ENCODE data around the gene TMEM132D. TPM values are rescaled to one million over a fixed set of nuclear protein-coding genes. Genes with fewer than 3 reads are reported as not detected.
A peak's percentile ranks its signal among the peaks of the same experiment; 100 is the strongest.

Gene TMEM132D
- total RNA-seq, 2 donors from 2014 or later, result not detected

DNA sequence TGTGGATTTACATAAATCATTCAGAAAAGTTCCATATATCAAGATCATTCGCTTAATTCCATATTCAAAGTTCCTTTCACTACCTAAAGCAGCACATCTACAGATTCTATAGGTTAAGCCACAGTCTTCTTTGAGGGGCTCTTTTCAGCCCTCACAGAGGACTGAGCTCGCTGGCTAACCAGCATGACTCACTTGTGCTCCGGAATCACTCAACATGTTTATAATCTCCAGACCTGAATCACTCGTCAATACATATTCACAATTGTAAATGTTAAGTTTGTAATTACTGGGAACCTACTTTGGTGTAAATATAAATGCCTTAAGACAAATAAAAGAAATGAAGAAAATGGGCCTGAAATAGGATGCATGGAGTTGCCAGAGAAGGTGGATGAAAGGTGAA lies 315.7 kb downstream of the TMEM132D start:
- Mint-ChIP-seq H3K27me3 (peaks cover 3 to 8% of the 10 kb centered on the region in 2 donors), H3K9me3 (no peaks in the 10 kb centered on the region), H3K4me1 (ENCODE audit: low read depth in 2 of 2) (no peaks in the 10 kb centered on the region), H3K36me3 (no peaks in the 10 kb centered on the region), H3K4me3 (no peak overlapping the region), H3K27ac (no peak overlapping the region)
- ATAC-seq (no peak), DNase-seq (ENCODE audit: low spot score) (no peak)

GRCh38 chr12:129585296-129585695 lies 318.5 kb downstream of the TMEM132D start:
- no peak for ATAC-seq
- Mint-ChIP-seq H3K36me3 (no peaks in the 10 kb centered on the region), H3K4me1 (ENCODE audit: low read depth in 2 of 2) (no peaks in the 10 kb centered on the region), H3K9me3 (no peaks in the 10 kb centered on the region), H3K4me3 (no peak overlapping the region), H3K27ac (no peak overlapping the region), H3K27me3 (peaks cover 0 to 7% of the 10 kb centered on the region in 2 donors)
- no peak for DNase-seq (ENCODE audit: low spot score)

DNA sequence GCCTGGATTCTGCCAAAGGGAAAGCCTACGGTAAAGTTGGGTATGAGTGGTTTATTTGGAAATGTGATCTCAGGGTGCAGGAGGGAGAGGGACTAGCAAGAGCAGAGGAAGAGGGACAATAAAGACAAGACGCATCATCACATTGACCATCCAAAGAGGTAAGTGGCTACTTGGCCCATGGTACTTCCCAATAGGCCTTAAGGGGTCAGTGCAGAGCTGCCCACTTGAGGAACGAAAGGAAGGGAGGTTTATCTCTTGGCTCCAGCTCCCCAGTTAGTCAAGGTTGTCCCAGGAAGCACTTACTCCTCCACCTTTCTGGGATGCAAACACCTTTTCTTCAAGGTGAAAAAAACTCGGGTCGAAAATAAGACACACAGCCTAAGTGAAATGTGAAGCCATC lies 323.9 kb downstream of the TMEM132D start:
- Mint-ChIP-seq H3K4me1 (ENCODE audit: low read depth in 2 of 2) (no peaks in the 10 kb centered on the region), H3K27me3 (peaks cover 0 to 19% of the 10 kb centered on the region in 2 donors), H3K4me3 (no peak overlapping the region), H3K36me3 (no peaks in the 10 kb centered on the region), H3K9me3 (no peaks in the 10 kb centered on the region), H3K27ac (no peak overlapping the region)
- ATAC-seq (no peak), DNase-seq (ENCODE audit: low spot score) (no peak)

DNA sequence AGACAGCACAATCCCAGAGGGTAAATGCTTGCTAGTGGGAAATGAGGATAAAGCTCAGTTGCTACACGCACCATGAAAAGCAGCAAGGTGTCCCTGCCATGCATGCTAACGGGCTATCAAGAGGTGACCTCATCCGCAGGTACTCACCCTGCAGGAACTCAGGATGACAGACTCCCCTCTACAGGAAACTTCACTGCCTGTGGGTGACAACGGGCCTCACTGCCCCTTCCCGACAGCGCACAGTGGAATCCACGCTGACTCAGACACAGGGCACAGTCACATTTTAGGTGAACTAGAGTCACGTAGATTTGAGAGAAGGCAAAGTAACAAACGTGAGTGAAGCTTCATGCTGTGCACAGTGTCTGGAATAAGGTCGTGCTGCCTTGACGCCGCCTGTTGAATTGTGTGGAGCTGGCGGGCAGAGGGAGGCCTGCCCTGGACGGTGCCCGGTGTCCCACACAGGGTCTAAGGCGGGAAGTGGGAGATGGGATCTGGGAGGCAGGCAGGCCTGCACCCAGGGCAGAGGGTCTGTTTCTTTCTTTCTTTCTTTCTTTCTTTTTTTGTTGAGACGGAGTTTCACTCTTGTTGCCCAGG lies 331.8 kb downstream of the TMEM132D start:
- Mint-ChIP-seq H3K4me1 (ENCODE audit: low read depth in 2 of 2) (no peaks in the 10 kb centered on the region), H3K27me3 (peaks cover 6 to 19% of the 10 kb centered on the region in 2 donors), H3K4me3 (no peak overlapping the region), H3K36me3 (no peaks in the 10 kb centered on the region), H3K9me3 (no peaks in the 10 kb centered on the region), H3K27ac (no peak overlapping the region)
- DNase-seq (ENCODE audit: low spot score) (no peak), ATAC-seq (peak; percentile 38 to 45)

DNA sequence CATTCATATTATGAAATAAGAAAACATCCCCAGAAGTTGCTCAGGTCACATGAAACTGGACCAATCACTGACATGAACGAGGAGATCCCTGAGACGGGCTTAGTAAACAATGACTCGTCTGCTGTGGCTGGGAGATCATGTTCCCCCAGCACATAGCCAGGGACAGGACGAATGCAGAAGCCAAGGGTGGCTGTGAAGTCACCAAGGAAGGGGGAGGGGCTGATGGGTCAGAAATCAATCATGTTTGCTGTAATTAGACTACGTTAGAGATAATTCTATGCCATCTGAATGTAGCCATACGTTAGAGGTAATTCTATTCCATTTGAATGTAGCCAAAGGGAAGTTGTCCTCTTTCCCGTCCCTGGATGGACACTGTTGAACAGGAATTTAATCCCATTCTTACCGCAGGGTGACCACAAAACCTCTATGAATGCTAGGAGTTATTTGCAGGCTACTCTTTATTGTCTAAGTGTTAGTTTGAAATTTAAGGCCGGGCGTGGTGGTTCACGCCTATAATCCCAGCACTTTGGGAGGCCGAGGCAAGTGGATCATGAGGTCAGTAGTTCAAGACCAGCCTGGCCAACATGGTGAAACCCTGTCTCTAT lies 332.9 kb downstream of the TMEM132D start:
- H3K36me3 Mint-ChIP-seq, result no peaks in the 10 kb centered on the region
- H3K9me3 Mint-ChIP-seq, result no peaks in the 10 kb centered on the region
- H3K4me1 Mint-ChIP-seq (ENCODE audit: low read depth in 2 of 2), result no peaks in the 10 kb centered on the region
- H3K27ac Mint-ChIP-seq, result no peak overlapping the region
- DNase-seq (ENCODE audit: low spot score), result no peak
- peaks cover 6 to 19% of the 10 kb centered on the region in 2 donors for H3K27me3 Mint-ChIP-seq
- no peak for ATAC-seq
- H3K4me3 Mint-ChIP-seq, result no peak overlapping the region

GRCh38 chr12:129566800-129567199 lies 337.0 kb downstream of the TMEM132D start:
- ATAC-seq (no peak), DNase-seq (ENCODE audit: low spot score) (no peak)
- Mint-ChIP-seq H3K27ac (no peak overlapping the region), H3K4me3 (no peak overlapping the region), H3K9me3 (no peaks in the 10 kb centered on the region), H3K36me3 (no peaks in the 10 kb centered on the region), H3K4me1 (ENCODE audit: low read depth in 2 of 2) (peaks cover 16 to 20% of the 10 kb centered on the region in 2 donors), H3K27me3 (peaks cover 6 to 19% of the 10 kb centered on the region in 2 donors)

GRCh38 chr12:129564768-129565167 lies 339.1 kb downstream of the TMEM132D start:
- peak; percentile 80 to 88 for ATAC-seq
- peaks cover 16 to 20% of the 10 kb centered on the region in 2 donors for H3K4me1 Mint-ChIP-seq (ENCODE audit: low read depth in 2 of 2)
- H3K4me3 Mint-ChIP-seq, result peak overlapping the region; percentile 29
- H3K9me3 Mint-ChIP-seq, result peaks cover 3% of the 10 kb centered on the region
- H3K27me3 Mint-ChIP-seq, result peaks cover 6 to 8% of the 10 kb centered on the region in 2 donors
- no peak for DNase-seq (ENCODE audit: low spot score)
- H3K36me3 Mint-ChIP-seq, result no peaks in the 10 kb centered on the region
- H3K27ac Mint-ChIP-seq, result peak overlapping the region; percentile 10 to 11

- Mint-ChIP-seq H3K36me3 (no peaks in the 10 kb centered on the region), H3K27me3 (no peaks in the 10 kb centered on the region), H3K27ac (peak overlapping the region in 1 of 2 donors; percentile 35), H3K4me3 (no peak overlapping the region), H3K9me3 (peaks cover 3% of the 10 kb centered on the region), H3K4me1 (ENCODE audit: low read depth in 2 of 2) (peaks cover 16 to 20% of the 10 kb centered on the region in 2 donors)
- ATAC-seq (no peak), DNase-seq (ENCODE audit: low spot score) (no peak)
Measured at GRCh38 chr12:129563266-129563665, 340.6 kb downstream of the TMEM132D start.

GRCh38 chr12:129561304-129561703 lies 342.5 kb downstream of the TMEM132D start:
- Mint-ChIP-seq H3K4me3 (no peak overlapping the region), H3K36me3 (no peaks in the 10 kb centered on the region), H3K4me1 (ENCODE audit: low read depth in 2 of 2) (peaks cover 16 to 20% of the 10 kb centered on the region in 2 donors), H3K9me3 (peaks cover 3% of the 10 kb centered on the region), H3K27ac (no peak overlapping the region), H3K27me3 (no peaks in the 10 kb centered on the region)
- ATAC-seq (no peak), DNase-seq (ENCODE audit: low spot score) (no peak)

DNA sequence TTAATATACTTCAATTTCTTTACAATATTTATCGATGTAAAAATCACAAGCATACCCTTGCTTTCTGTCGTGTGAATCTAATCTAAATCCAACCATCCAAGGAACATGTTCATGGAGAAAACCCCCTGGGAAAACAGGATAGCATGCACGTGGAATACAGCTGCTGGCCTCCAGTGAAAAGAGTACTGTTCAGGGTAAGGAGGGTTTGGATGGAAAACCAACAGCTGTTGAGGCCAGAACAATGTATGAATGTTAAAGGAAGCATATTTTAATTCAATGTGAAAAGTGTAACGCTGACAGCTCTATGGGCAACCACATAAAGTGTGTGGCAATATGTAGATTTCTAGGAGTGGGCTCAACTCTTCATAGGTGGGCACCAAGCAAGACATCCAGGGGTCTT lies 344.0 kb downstream of the TMEM132D start:
- Mint-ChIP-seq H3K9me3 (peaks cover 3% of the 10 kb centered on the region), H3K4me1 (ENCODE audit: low read depth in 2 of 2) (peaks cover 11 to 14% of the 10 kb centered on the region in 2 donors), H3K4me3 (no peak overlapping the region), H3K27ac (no peak overlapping the region), H3K27me3 (no peaks in the 10 kb centered on the region), H3K36me3 (no peaks in the 10 kb centered on the region)
- DNase-seq (ENCODE audit: low spot score), result no peak
- no peak for ATAC-seq

GRCh38 chr12:129558036-129558435 lies 345.8 kb downstream of the TMEM132D start:
- DNase-seq (ENCODE audit: low spot score), result no peak
- Mint-ChIP-seq H3K36me3 (peaks cover 7% of the 10 kb centered on the region), H3K4me3 (no peak overlapping the region), H3K27ac (no peak overlapping the region), H3K9me3 (peaks cover 3% of the 10 kb centered on the region), H3K27me3 (peaks cover 5 to 11% of the 10 kb centered on the region in 2 donors), H3K4me1 (ENCODE audit: low read depth in 2 of 2) (no peaks in the 10 kb centered on the region)
- ATAC-seq, result no peak

DNA sequence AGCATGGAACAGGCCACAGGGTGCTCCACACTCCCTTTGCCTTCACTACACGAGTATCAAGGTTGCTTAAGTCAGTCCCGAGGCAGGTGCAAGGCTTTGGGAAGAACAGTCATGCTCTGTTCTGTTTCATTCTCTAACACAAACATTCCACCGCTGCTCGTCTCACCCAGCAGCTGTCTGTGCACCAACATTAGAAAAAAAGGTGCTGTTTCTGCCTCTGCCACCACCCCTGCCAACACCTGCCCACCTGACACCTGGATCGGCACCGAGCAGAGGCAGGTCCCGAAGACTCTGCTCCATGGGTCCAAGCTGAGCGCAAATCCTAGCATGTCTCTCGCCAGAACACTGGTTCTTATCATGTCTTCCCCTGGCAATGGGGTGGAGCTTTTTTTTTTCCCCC lies 347.7 kb downstream of the TMEM132D start:
- Mint-ChIP-seq H3K4me3 (no peak overlapping the region), H3K9me3 (peaks cover 3% of the 10 kb centered on the region)
- ATAC-seq, result no peak

DNA sequence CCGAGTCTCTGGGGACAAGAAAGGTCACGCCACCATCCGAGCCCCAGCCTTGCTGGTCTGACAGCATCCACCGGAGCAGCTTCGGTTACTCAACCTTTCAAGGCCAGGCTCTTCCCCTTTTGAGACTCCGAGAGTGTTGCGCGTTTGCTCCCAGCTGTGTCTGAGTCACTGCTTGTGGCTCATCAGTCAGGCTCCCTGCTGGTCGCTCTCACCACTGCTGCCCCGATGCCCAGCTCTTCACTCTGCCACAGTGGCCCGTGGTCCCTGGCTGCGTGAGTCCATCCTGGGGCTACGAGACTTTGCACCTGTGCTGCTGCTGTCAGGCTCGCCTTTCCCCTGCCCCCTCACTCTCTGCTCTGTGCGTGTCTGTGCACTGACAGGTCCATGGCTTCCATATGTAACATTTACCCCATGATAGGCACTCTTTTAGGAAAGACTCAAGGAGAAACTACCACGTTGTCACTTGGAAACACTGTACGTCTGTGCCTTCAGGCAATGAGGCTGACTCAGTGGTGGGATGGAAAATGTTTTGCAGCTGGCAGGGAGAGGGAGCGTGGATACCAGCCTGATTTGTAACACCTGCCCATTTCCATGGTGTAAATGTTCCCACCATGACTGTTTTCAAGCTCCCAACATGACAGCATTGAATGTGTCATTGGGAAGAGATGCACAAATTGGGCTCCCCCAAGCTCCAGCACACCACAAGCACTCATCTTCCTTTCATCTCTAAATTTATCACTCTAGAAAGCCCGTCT lies 350.7 kb downstream of the TMEM132D start:
- DNase-seq (ENCODE audit: low spot score) (no peak), ATAC-seq (no peak)
- Mint-ChIP-seq H3K4me1 (ENCODE audit: low read depth in 2 of 2) (peaks cover 0 to 5% of the 10 kb centered on the region in 2 donors), H3K36me3 (peaks cover 27% of the 10 kb centered on the region), H3K27ac (no peak overlapping the region), H3K4me3 (no peak overlapping the region), H3K27me3 (peaks cover 5 to 23% of the 10 kb centered on the region in 2 donors), H3K9me3 (peaks cover 12% of the 10 kb centered on the region)

More for the DNA sequence above, 347.7 kb downstream of the TMEM132D start:
- H3K27me3 Mint-ChIP-seq, result peaks cover 5 to 23% of the 10 kb centered on the region in 2 donors
- no peak for DNase-seq (ENCODE audit: low spot score)
- H3K36me3 Mint-ChIP-seq, result peaks cover 7% of the 10 kb centered on the region
- no peaks in the 10 kb centered on the region for H3K4me1 Mint-ChIP-seq (ENCODE audit: low read depth in 2 of 2)
- H3K27ac Mint-ChIP-seq, result no peak overlapping the region

DNA sequence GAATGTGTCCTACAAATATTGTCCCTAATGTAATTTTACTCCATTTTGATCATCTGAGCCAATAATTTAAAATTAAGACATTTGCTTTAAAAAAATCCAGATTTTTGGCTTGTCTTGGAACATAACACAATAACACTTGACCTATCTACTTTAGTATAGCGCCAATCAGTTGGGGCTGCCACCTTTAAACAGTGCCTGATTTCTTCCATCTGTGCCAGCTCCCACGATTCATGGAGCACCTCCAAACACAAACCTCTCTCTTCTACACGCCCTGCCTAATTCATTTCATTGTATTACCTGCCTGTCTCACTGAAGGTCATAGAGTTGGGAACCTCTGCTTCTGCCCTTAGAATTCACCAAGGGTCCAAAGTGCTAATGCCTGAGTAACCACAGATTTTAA lies 352.4 kb downstream of the TMEM132D start:
- Mint-ChIP-seq H3K4me3 (no peak overlapping the region), H3K9me3 (peaks cover 14% of the 10 kb centered on the region), H3K27ac (no peak overlapping the region), H3K36me3 (peaks cover 27% of the 10 kb centered on the region), H3K27me3 (peaks cover 5 to 23% of the 10 kb centered on the region in 2 donors), H3K4me1 (ENCODE audit: low read depth in 2 of 2) (peaks cover 0 to 5% of the 10 kb centered on the region in 2 donors)
- no peak for ATAC-seq
- DNase-seq (ENCODE audit: low spot score), result no peak

All from natural killer cell treated with Interleukin-12 subunit alpha and Interleukin-12 subunit beta and Interleukin-15 and Interleukin-18, amount 100 ng/mL, for 72 hours (primary cell).